Endodermal cell (in vitro differentiated cells): Measurements from ENCODE around the gene CATSPERB. TPM values are rescaled to one million over a fixed set of nuclear protein-coding genes. Genes with fewer than 3 reads are reported as not detected.

Experiments used
- DNase-seq: peaks from one replicate; pipeline ENCODE4 v3.0.0-alpha.2; 2017
- H3K27ac ChIP-seq: 2 replicates; pipeline ENCODE4 v1.5.1; 2013; ENCODE audit warnings: mild to moderate bottlenecking, low read depth, low read length, moderate library complexity
- H3K27me3 ChIP-seq: 2 replicates; pipeline ENCODE4 v1.6.1; 2013; ENCODE audit warnings: mild to moderate bottlenecking, low read length, moderate library complexity; ENCODE audit not compliant: insufficient read depth, control insufficient read depth, poor library complexity, severe bottlenecking
- H3K36me3 ChIP-seq: 2 replicates; pipeline ENCODE4 v1.7.0; 2013; ENCODE audit warnings: mild to moderate bottlenecking, low read length, moderate library complexity; ENCODE audit not compliant: control insufficient read depth, insufficient read depth
- H3K4me1 ChIP-seq: one replicate; pipeline ENCODE4 v1.7.0; 2013; ENCODE audit warnings: low read length; ENCODE audit not compliant: control insufficient read depth, insufficient read depth
- H3K4me3 ChIP-seq: 2 replicates; pipeline ENCODE4 v1.5.1; 2013; ENCODE audit warnings: mild to moderate bottlenecking, low read length, moderate library complexity
- H3K9ac ChIP-seq: 2 replicates; pipeline ENCODE4 v1.6.1; 2013; ENCODE audit warnings: mild to moderate bottlenecking, low read length, moderate library complexity; ENCODE audit not compliant: poor library complexity, severe bottlenecking; ENCODE audit errors: extremely low read depth
- H3K9me3 ChIP-seq: 2 replicates; pipeline ENCODE4 v1.6.1; 2013; ENCODE audit warnings: mild to moderate bottlenecking, low read length, moderate library complexity; ENCODE audit not compliant: control insufficient read depth
- H3K27ac Mint-ChIP-seq: 2 replicates; pipeline ENCODE4 v1.8.0; 2020; ENCODE audit warnings: mixed read lengths
- H3K27me3 Mint-ChIP-seq: 2 replicates; pipeline ENCODE4 v1.8.0; 2021; ENCODE audit warnings: mild to moderate bottlenecking, mixed read lengths; ENCODE audit not compliant: insufficient read depth
- H3K36me3 Mint-ChIP-seq: 2 replicates; pipeline ENCODE4 v1.8.0; 2020; ENCODE audit warnings: low read depth, mixed read lengths
- H3K4me1 Mint-ChIP-seq: 2 replicates; pipeline ENCODE4 v1.8.0; 2020; ENCODE audit warnings: mixed read lengths
- H3K4me3 Mint-ChIP-seq: 2 replicates; pipeline ENCODE4 v1.8.0; 2020; ENCODE audit warnings: mild to moderate bottlenecking, moderate library complexity, mixed read lengths
- H3K9me3 Mint-ChIP-seq: 2 replicates; pipeline ENCODE4 v1.8.0; 2020; ENCODE audit warnings: mild to moderate bottlenecking, mixed read lengths
- CTCF ChIP-seq: fragments of 200-600 bp; sonication (generic); conservative IDR thresholded peaks from 2 replicates; pipeline ENCODE4 v1.5.0; 2021; ENCODE audit warnings: antibody characterized with exemption, mild to moderate bottlenecking
- WGBS, 2 experiments: methylation state at CpG; one replicate each; pipeline versions ENCODE4 v1.1.5 to v1.1.7; 2013; ENCODE audit warnings: missing lambda C conversion rate in 2 of 2, mixed read lengths in 1 of 2; ENCODE audit not compliant: insufficient coverage in 1 of 2, insufficient read length in 1 of 2; 5-methylcytosine and 5-hydroxymethylcytosine counted together
- total RNA-seq, 2 donors: library from RNA; stranded (reverse); fragmentation: NEBNext Ultra II Directional in 1 of 2; extraction: Animal tissue kit (Norgen Biotek cat#: 25700) in 1 of 2; gene quantifications; 2 replicates in 1 of 2; 3 replicates in 1 of 2; pipeline ENCODE4 v1.2.1, GENCODE V29; 2021

CATSPERB gene
- total RNA-seq, 2 donors from 2014 or later = 0.64 TPM; not detected in 1

- Mint-ChIP-seq H3K4me3 (no peak overlapping the region), H3K9me3 (no peaks in the 10 kb centered on the region), H3K27me3 (no peaks in the 10 kb centered on the region), H3K27ac (no peak overlapping the region), H3K36me3 (no peaks in the 10 kb centered on the region), H3K4me1 (peaks cover 19% of the 10 kb centered on the region)
- Histone ChIP-seq H3K27me3 (no peaks in the 10 kb centered on the region), H3K36me3 (no peaks in the 10 kb centered on the region), H3K9me3 (no peaks in the 10 kb centered on the region), H3K4me1 (peaks cover 6% of the 10 kb centered on the region), H3K4me3 (no peak overlapping the region), H3K27ac (no peak overlapping the region), H3K9ac (no peak overlapping the region)
- TF ChIP-seq CTCF = no peak
- DNase-seq = no peak
- WGBS, 2 experiments = 81 to 94% methylated on average over 2 of the region's 2 CpGs
Observed at GRCh38 chr14:91749868-91750267, 18.0 kb upstream of the CATSPERB start.

GRCh38 chr14:91748049-91748448 lies 16.2 kb upstream of the CATSPERB start:
- Histone ChIP-seq H3K9me3 (no peaks in the 10 kb centered on the region), H3K27me3 (no peaks in the 10 kb centered on the region), H3K36me3 (no peaks in the 10 kb centered on the region), H3K4me1 (peaks cover 3% of the 10 kb centered on the region), H3K9ac (no peak overlapping the region), H3K27ac (no peak overlapping the region), H3K4me3 (no peak overlapping the region)
- DNase-seq = no peak
- Mint-ChIP-seq H3K4me1 (peaks cover 6% of the 10 kb centered on the region), H3K4me3 (no peak overlapping the region), H3K27me3 (no peaks in the 10 kb centered on the region), H3K27ac (no peak overlapping the region), H3K9me3 (no peaks in the 10 kb centered on the region), H3K36me3 (no peaks in the 10 kb centered on the region)
- no peak for TF ChIP-seq CTCF
- 80 to 91% methylated on average over 1 to 2 of the region's 2 CpGs for WGBS, 2 experiments

- Mint-ChIP-seq H3K27ac (no peak overlapping the region), H3K9me3 (no peaks in the 10 kb centered on the region), H3K4me1 (peaks cover 1% of the 10 kb centered on the region), H3K36me3 (no peaks in the 10 kb centered on the region), H3K27me3 (no peaks in the 10 kb centered on the region), H3K4me3 (no peak overlapping the region)
- 100% methylated on average over 1 of the region's 1 CpG for WGBS, 2 experiments
- DNase-seq = no peak
- Histone ChIP-seq H3K27ac (no peak overlapping the region), H3K9ac (no peak overlapping the region), H3K4me1 (no peaks in the 10 kb centered on the region), H3K9me3 (no peaks in the 10 kb centered on the region), H3K27me3 (no peaks in the 10 kb centered on the region), H3K36me3 (no peaks in the 10 kb centered on the region), H3K4me3 (no peak overlapping the region)
- no peak for TF ChIP-seq CTCF
Observed at GRCh38 chr14:91745344-91745743, 13.5 kb upstream of the CATSPERB start.
